Endothelial cell of umbilical vein (primary cell): Measurements from ENCODE around the gene MCF2L. TPM values are rescaled to one million over a fixed set of nuclear protein-coding genes. Genes with fewer than 3 reads are reported as not detected.

ENCODE experiments used
- BruUV-seq: library from RNA; stranded (reverse); fragments of 400-500 nt; replicated peaks from 2 replicates; lab custom pipeline; 2021; lab: Mats Ljungman, UMichigan
- CTCF ChIA-PET: fragments of 300-600, 350-600 bp; sonication (Branson Sonifier 250); formaldehyde crosslinking; loops from one replicate; lab custom pipeline; 2021; ENCODE audit warnings: antibody characterized with exemption, inconsistent platforms; lab: Charles Lee
- POLR2A ChIA-PET: fragments of 300-600, 350-600 bp; sonication (Branson Sonifier 250); formaldehyde crosslinking; loops from one replicate; lab custom pipeline; 2021; ENCODE audit warnings: antibody characterized with exemption, inconsistent platforms; lab: Charles Lee
- DNase-seq: peaks from one replicate; pipeline ENCODE4 v3.0.0-alpha.2; 2011; ENCODE audit warnings: low read depth, low spot score
- FAIRE-seq: peaks from 2 replicates; lab custom pipeline; 2011; peaks lifted over from hg19 to GRCh38; lab: Jason Lieb, UNC
- H2AFZ ChIP-seq: 2 replicates; pipeline ENCODE4 v1.6.0; 2012; ENCODE audit warnings: low read depth, low read length, control low read depth, inconsistent platforms
- H3K27ac ChIP-seq: 2 replicates; pipeline ENCODE4 v1.5.1; 2011; ENCODE audit warnings: low read depth, mild to moderate bottlenecking, control low read depth, low read length, moderate library complexity; ENCODE audit not compliant: insufficient read depth
- H3K27me3 ChIP-seq, 2 experiments: 2 replicates each; pipeline versions ENCODE4 v1.6.0 to v1.6.1; 2011; ENCODE audit warnings: low read length in 2 of 2, mixed read lengths in 1 of 2; ENCODE audit not compliant: control insufficient read depth in 2 of 2, insufficient read depth in 2 of 2
- H3K36me3 ChIP-seq, 2 experiments: 2 replicates in 1 of 2; 3 replicates in 1 of 2; pipeline ENCODE4 v1.5.1; 2011; ENCODE audit warnings: low read length in 2 of 2, mild to moderate bottlenecking in 1 of 2, moderate library complexity in 1 of 2; ENCODE audit not compliant: control insufficient read depth in 2 of 2, insufficient read depth in 2 of 2; ENCODE audit errors: extremely low read depth in 1 of 2
- H3K4me1 ChIP-seq: 3 replicates; pipeline ENCODE4 v1.5.1; 2011; ENCODE audit warnings: mild to moderate bottlenecking, low read length; ENCODE audit not compliant: control insufficient read depth, insufficient read depth; ENCODE audit errors: extremely low read depth
- H3K4me2 ChIP-seq: 2 replicates; pipeline ENCODE4 v1.6.1; 2011; ENCODE audit warnings: low read length, control low read depth, mixed read lengths; ENCODE audit not compliant: insufficient read depth
- H3K4me3 ChIP-seq, 3 experiments: fragments of 200-600 bp in 1 of 3; sonication (generic), shearing (Covaris generic) in 1 of 3; replicated peaks in 1 of 3; 2 replicates each; pipeline ENCODE4 v1.5.1; 2011 to 2016; ENCODE audit warnings: control low read depth in 3 of 3, low read length in 3 of 3, mild to moderate bottlenecking in 2 of 3, inconsistent platforms in 1 of 3, low read depth in 1 of 3, moderate library complexity in 1 of 3; ENCODE audit not compliant: insufficient read depth in 1 of 3
- H3K79me2 ChIP-seq: 2 replicates; pipeline ENCODE4 v1.6.0; 2012; ENCODE audit warnings: low read length, inconsistent platforms; ENCODE audit not compliant: control insufficient read depth, insufficient read depth
- H3K9ac ChIP-seq: replicated peaks from 2 replicates; pipeline ENCODE3; 2011; ENCODE audit warnings: low read length, control low read depth; ENCODE audit not compliant: insufficient read depth; ENCODE audit errors: extremely low read depth
- H3K9me1 ChIP-seq: replicated peaks from 3 replicates; pipeline ENCODE4 v1.6.0; 2011; ENCODE audit warnings: mild to moderate bottlenecking, low read length; ENCODE audit not compliant: control insufficient read depth, insufficient read depth; ENCODE audit errors: extremely low read depth
- H3K9me3 ChIP-seq: replicated peaks from 2 replicates; pipeline ENCODE4 v1.5.1; 2012; ENCODE audit warnings: low read length, inconsistent platforms; ENCODE audit not compliant: control insufficient read depth, insufficient read depth
- H4K20me1 ChIP-seq: replicated peaks from 2 replicates; pipeline ENCODE3; 2011; ENCODE audit warnings: mild to moderate bottlenecking, low read length; ENCODE audit not compliant: control insufficient read depth, insufficient read depth; ENCODE audit errors: extremely low read depth
- CTCF ChIP-seq, 2 donors: IDR thresholded peaks; 1 replicate in 1 of 2; 2 replicates in 1 of 2; pipeline ENCODE4 v1.5.1; 2011; ENCODE audit warnings: low read length in 2 of 2, mild to moderate bottlenecking in 2 of 2, moderate library complexity in 2 of 2, control low read depth in 1 of 2, inconsistent platforms in 1 of 2, low read depth in 1 of 2; ENCODE audit not compliant: insufficient read depth in 1 of 2; ENCODE audit errors: extremely low read depth in 1 of 2
- EZH2 ChIP-seq: IDR thresholded peaks from 2 replicates; pipeline ENCODE4 v1.6.1; 2012; ENCODE audit warnings: borderline replicate concordance, low read depth, mild to moderate bottlenecking, moderate library complexity, low read length, inconsistent platforms; ENCODE audit not compliant: severe bottlenecking
- FOS ChIP-seq: IDR thresholded peaks from 2 replicates; pipeline ENCODE4 v1.6.1; 2011; ENCODE audit warnings: mild to moderate bottlenecking, low read length, moderate library complexity, borderline replicate concordance; ENCODE audit not compliant: insufficient read depth
- GATA2 ChIP-seq: IDR thresholded peaks from 2 replicates; pipeline ENCODE4 v1.7.0; 2011; ENCODE audit warnings: low read depth, mild to moderate bottlenecking, moderate library complexity, mixed read lengths, low read length; ENCODE audit not compliant: insufficient read length, insufficient read depth
- JUN ChIP-seq: IDR thresholded peaks from 2 replicates; pipeline ENCODE4 v1.6.1; 2011; ENCODE audit warnings: borderline replicate concordance, low read depth; ENCODE audit not compliant: insufficient read length, insufficient read depth
- MYC ChIP-seq: IDR thresholded peaks from one replicate; pipeline ENCODE4 v1.6.1; 2011; ENCODE audit warnings: mild to moderate bottlenecking, low read depth, low read length
- POLR2A ChIP-seq: IDR thresholded peaks from 2 replicates; pipeline ENCODE4 v1.6.1; 2012; ENCODE audit warnings: low read depth, mild to moderate bottlenecking, control low read depth, low read length
- POLR2AphosphoS5 ChIP-seq: IDR thresholded peaks from 2 replicates; pipeline ENCODE4 v1.6.1; 2012; ENCODE audit warnings: low read depth, mild to moderate bottlenecking, control low read depth, low read length, moderate library complexity; ENCODE audit not compliant: insufficient read depth
- dilution Hi-C: fragments of 300-500 bp; cut with MboI; formaldehyde crosslinking; loops from one replicate; pipeline ENCODE4 v1.15.0; 2019; ENCODE audit warnings: low sequenced_read_pairs; ENCODE audit not compliant: extremely low pct_ligation_motif_present
- intact Hi-C: fragments of 100-400 bp; cut with micrococcal nuclease; formaldehyde crosslinking; loops from one replicate; pipeline ENCODE4 v1.10.0; 2022
- polyA plus RNA-seq, 4 experiments: library from polyadenylated mRNA; depleted of rRNA in 3 of 4; stranded (reverse) in 3 of 4; unstranded in 1 of 4; fragments of >200 nt; gene quantifications; 2 replicates each; pipeline versions ENCODE4 v1.2.1 to v1.2.3, GENCODE V29; 2011 to 2012; ENCODE audit warnings: missing spikeins in 1 of 4
- total RNA-seq: library from RNA; stranded (reverse); gene quantifications from 2 replicates; pipeline ENCODE4 v1.2.3, GENCODE V29; 2021

MCF2L gene
- total and polyA plus RNA-seq, 2 donors (not counting 3 experiments of a cell fraction or from before 2014, with no cell fraction given) = 0.33 to 0.58 TPM

DNA sequence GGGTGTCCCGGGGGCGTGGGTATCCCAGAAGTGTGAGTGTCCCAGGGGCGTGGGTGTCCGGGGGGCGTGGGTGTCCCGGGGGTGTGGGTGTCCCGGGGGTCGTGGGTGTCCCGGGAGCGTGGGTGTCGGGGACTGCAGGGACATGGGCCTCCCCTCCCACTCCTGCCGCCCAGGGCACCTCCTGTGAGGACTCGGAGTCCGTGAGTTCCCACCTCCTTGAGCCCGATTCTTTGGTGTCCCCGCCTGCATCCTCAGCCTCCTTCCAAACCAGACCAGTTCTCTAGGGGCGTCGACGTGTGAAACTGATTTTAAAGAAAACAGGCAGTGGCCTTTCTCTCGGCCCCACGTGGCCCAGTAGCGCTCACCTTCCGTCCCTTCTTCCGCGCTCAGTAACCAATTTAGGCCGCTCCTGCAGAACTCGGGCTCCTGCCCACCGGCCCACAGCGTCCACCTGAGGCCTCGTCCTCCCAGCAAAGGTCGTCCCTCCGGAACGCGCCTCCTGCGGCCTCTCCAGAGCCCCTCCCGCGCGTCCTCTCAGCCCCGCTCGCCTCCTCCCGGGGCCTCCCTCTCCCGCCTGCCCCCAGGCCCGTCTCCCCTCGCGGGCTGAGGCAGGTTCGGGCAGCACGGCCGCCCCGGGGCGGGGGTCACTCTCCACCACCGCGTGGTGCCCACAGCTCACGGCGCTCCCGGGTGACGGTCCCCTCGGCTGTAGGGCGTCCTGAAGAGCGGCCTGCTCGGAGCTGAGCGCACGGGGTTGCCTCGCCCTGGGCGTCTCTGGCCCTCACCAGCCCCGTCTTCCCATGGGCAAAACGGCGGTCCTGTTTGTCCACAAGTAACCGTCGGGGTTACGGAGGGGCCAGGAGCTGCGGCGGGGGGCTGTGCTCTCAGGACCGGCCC lies 140.4 kb downstream of the MCF2L start:
- DNase-seq (no peak), FAIRE-seq (no peak)
- H3K4me2 ChIP-seq = no peak overlapping the region
- intact Hi-C loops (no loop called here), dilution Hi-C loops (no loop called here)
- H3K9me3 ChIP-seq = no peaks in the 10 kb centered on the region
- no peak overlapping the region for H2AFZ ChIP-seq
- no peak overlapping the region for H3K27ac ChIP-seq
- H3K36me3 ChIP-seq = no peaks in the 10 kb centered on the region
- no peak overlapping the region for H3K9ac ChIP-seq
- no peaks in the 10 kb centered on the region for H3K79me2 ChIP-seq
- no peaks in the 10 kb centered on the region for H3K9me1 ChIP-seq
- H3K4me1 ChIP-seq = no peaks in the 10 kb centered on the region
- peaks cover 17 to 22% of the 10 kb centered on the region in 2 experiments for H3K27me3 ChIP-seq
- no peak overlapping the region for H3K4me3 ChIP-seq
- BruUV-seq = no TSS peak
- CTCF ChIA-PET = no interaction called here
- TF ChIP-seq JUN = no peak
- no peak for TF ChIP-seq GATA2
- POLR2A ChIA-PET = no interaction called here
- no peaks in the 10 kb centered on the region for H4K20me1 ChIP-seq

DNA sequence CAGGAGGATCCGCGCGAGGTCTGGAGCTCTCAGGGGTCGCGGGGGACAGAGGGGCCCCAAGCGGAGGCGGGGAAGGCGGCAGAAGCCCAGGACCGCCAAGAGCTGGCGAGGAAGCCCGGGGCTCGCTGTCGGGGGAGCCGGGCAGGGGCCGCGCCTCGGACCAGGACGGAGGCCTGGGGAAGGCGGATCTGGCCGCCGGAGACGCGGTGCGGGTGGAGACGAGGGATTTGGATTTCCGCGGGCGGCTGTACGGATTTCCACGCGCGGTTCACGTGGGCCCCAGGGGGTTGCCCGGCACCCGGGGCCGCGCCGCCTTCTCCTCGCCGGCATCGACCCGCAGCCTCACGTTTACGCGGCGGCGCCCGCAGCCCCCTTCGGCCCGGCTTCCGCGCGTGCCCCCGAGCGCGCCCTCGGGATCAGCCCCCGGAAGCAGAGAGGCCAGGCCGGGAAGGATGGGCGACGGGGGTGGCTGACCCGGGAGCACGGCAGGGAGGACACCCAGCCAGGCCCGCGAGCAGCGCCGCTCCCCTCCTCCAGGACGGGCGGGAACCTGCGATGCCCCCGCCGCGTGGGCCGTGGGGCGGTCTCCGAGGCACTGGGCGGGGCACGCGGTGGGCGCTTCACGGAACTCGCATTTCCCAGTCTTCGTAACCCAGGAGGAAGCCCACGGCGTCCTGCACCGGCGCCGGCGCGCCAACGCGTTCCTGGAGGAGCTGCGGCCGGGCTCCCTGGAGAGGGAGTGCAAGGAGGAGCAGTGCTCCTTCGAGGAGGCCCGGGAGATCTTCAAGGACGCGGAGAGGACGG lies 141.2 kb downstream of the MCF2L start:
- intact Hi-C loops = no loop called here
- no peaks in the 10 kb centered on the region for H3K36me3 ChIP-seq
- no peak overlapping the region for H3K4me2 ChIP-seq

More for the DNA sequence above, 141.2 kb downstream of the MCF2L start:
- FAIRE-seq = no peak
- no peaks in the 10 kb centered on the region for H4K20me1 ChIP-seq
- ChIA-PET POLR2A (no interaction called here), CTCF (interaction anchor here (0.6 kb wide), 1 partner anchor 19 kb away, joined by 3 read pairs; no protein-coding TSS in a partner anchor)
- H3K4me1 ChIP-seq = no peaks in the 10 kb centered on the region
- no peaks in the 10 kb centered on the region for H3K9me3 ChIP-seq
- no peak overlapping the region for H3K9ac ChIP-seq
- dilution Hi-C loops = no loop called here
- no TSS peak for BruUV-seq
- H3K79me2 ChIP-seq = no peaks in the 10 kb centered on the region
- peaks cover 17 to 22% of the 10 kb centered on the region in 2 experiments for H3K27me3 ChIP-seq
- no peak for DNase-seq
- H3K27ac ChIP-seq = no peak overlapping the region
- H3K9me1 ChIP-seq = no peaks in the 10 kb centered on the region
- peak overlapping the region; percentile 26 for H2AFZ ChIP-seq
- H3K4me3 ChIP-seq = no peak overlapping the region
- TF ChIP-seq MYC (no peak), JUN (no peak), POLR2AphosphoS5 (no peak), POLR2A (no peak), FOS (no peak), CTCF (IDR thresholded peaks at IDR 0.05; ENCODE audit: extremely low read depth in 1 of 2, insufficient read depth in 1 of 2, low read depth in 1 of 2, low read length in 2 of 2) (no peak), EZH2 (peak; percentile 95)
